Mammary epithelial cell (primary cell): ENCODE results near the gene STAB2.

Source experiments
- CTCF ChIP-seq, 2 donors: IDR thresholded peaks in 1 of 2; conservative IDR thresholded peaks in 1 of 2; 2 replicates each; pipeline ENCODE4 v1.5.1; 2011 to 2012; ENCODE audit warnings: inconsistent platforms in 2 of 2, low read length in 2 of 2, mild to moderate bottlenecking in 2 of 2, control low read depth in 1 of 2, low read depth in 1 of 2; ENCODE audit not compliant: insufficient read depth in 1 of 2; ENCODE audit errors: extremely low read depth in 1 of 2
- EZH2 ChIP-seq: IDR thresholded peaks from 2 replicates; pipeline ENCODE4 v1.6.1; 2012; ENCODE audit warnings: low read length, inconsistent platforms, borderline replicate concordance

- TF ChIP-seq CTCF (conservative IDR thresholded peaks at IDR 0.05 in 1 of 2, IDR thresholded peaks at IDR 0.05 in 1 of 2; ENCODE audit: extremely low read depth in 1 of 2, insufficient read depth in 1 of 2, low read depth in 1 of 2, low read length in 2 of 2) (no peak), EZH2 (no peak)
Observed at GRCh38 chr12:103690426-103690825, 103.4 kb downstream of the STAB2 start.
